Stimulated activated CD8-positive, alpha-beta memory T cell treated with anti-CD3 and anti-CD28 coated beads, Interleukin-12 subunit alpha, Interleukin-12 subunit beta, amount 100 ng/mL, for 24 hours (primary cell): ENCODE results near the gene B4GALNT4.
"Not testable (repeated sequence)": the region's sequence is repeated elsewhere in the genome, so short reads cannot be mapped to it uniquely, and the experiment has no call there.

Source experiments
- DNase-seq: peaks from one replicate; pipeline ENCODE4 v3.0.0-alpha.2; 2020; ENCODE audit errors: extremely low read depth

Gene B4GALNT4

GRCh38 chr11:358129-358800, 11.0 kb upstream of the B4GALNT4 start:
- DNase-seq = no peak

GRCh38 chr11:359181-359714, 10.1 kb upstream of the B4GALNT4 start:
- DNase-seq = no peak

- DNase-seq = no peak
Measured at GRCh38 chr11:360326-361280, 8.7 kb upstream of the B4GALNT4 start.

- no peak for DNase-seq
Measured at GRCh38 chr11:362642-363442, 6.5 kb upstream of the B4GALNT4 start.

- DNase-seq = not testable (repeated sequence)
Measured at GRCh38 chr11:363443-363805, 5.9 kb upstream of the B4GALNT4 start.

GRCh38 chr11:363948-364761, 5.1 kb upstream of the B4GALNT4 start:
- DNase-seq = no peak

GRCh38 chr11:364991-365725, 4.1 kb upstream of the B4GALNT4 start:
- DNase-seq = no peak

- DNase-seq = no peak
Measured at GRCh38 chr11:365831-366230, 3.5 kb upstream of the B4GALNT4 start.

- no peak for DNase-seq
Measured at GRCh38 chr11:367956-368413, 1.3 kb upstream of the B4GALNT4 start.

GRCh38 chr11:368414-369335, 624 bp upstream of the B4GALNT4 start:
- no peak for DNase-seq

GRCh38 chr11:370070-370941, 1.0 kb downstream of the B4GALNT4 start:
- DNase-seq = no peak

- DNase-seq = no peak
Measured at GRCh38 chr11:371051-371450, 1.8 kb downstream of the B4GALNT4 start.

GRCh38 chr11:371716-372590, 2.7 kb downstream of the B4GALNT4 start:
- no peak for DNase-seq

GRCh38 chr11:372809-373715, 3.8 kb downstream of the B4GALNT4 start:
- no peak for DNase-seq

GRCh38 chr11:373716-374551, 4.6 kb downstream of the B4GALNT4 start:
- no peak for DNase-seq
